ENCODE results near the gene EFHC1. TPM values are rescaled to one million over a fixed set of nuclear protein-coding genes. Genes with fewer than 3 reads are reported as not detected.
A peak's percentile ranks its signal among the peaks of the same experiment; 100 is the strongest.

The EFHC1 gene
- total and polyA plus RNA-seq, 2 of the 13 experiments (the other 11 are each of a cell fraction or from before 2014, with no cell fraction given), result 23.4 to 29.5 TPM

GRCh38 chr6:52419809-52420667 lies at the start of gene EFHC1 (continued):
- TF ChIP-seq ASH2L (IDR thresholded peaks at IDR 0.05; ENCODE audit: insufficient read length, low read depth, low read length) (no peak), ZFP82 (CRISPR knock-in tag; IDR thresholded peaks at IDR 0.05; ENCODE audit: borderline replicate concordance) (no peak; the same call in 1 of the 2 replicates), ZNF30 (CRISPR knock-in tag; IDR thresholded peaks at IDR 0.05) (no peak), ZNF136 (CRISPR knock-in tag; IDR thresholded peaks at IDR 0.05; ENCODE audit: low read depth) (no peak), ZNF850 (CRISPR knock-in tag; conservative IDR thresholded peaks at IDR 0.05) (no peak), ZNF557 (CRISPR knock-in tag; IDR thresholded peaks at IDR 0.05) (peak; percentile 48; the same call in 1 of the 2 replicates), CREM (IDR thresholded peaks at IDR 0.05) (peak; percentile 46; the same call in 1 of the 2 replicates), CREM (CRISPR knock-in tag; IDR thresholded peaks at IDR 0.05) (no peak), ZNF232 (CRISPR knock-in tag; IDR thresholded peaks at IDR 0.05; ENCODE audit: borderline replicate concordance) (peak; percentile 85; the same call in 1 of the 2 replicates), CBX5 (CRISPR knock-in tag; IDR thresholded peaks at IDR 0.05; ENCODE audit: borderline replicate concordance) (peak; percentile 74; the same call in 1 of the 2 replicates), ZNF180 (CRISPR knock-in tag; IDR thresholded peaks at IDR 0.05; ENCODE audit: borderline replicate concordance, low read depth) (0 out of 2 replicates have a peak, but pooled peaks have one; percentile 36), SP2 (CRISPR knock-in tag; IDR thresholded peaks at IDR 0.05) (peak; percentile 64), ZNF777 (CRISPR knock-in tag; IDR thresholded peaks at IDR 0.05) (no peak), ZNF318 (CRISPR knock-in tag; IDR thresholded peaks at IDR 0.05) (peak; percentile 75; the same call in 1 of the 2 replicates), KDM3A (CRISPR knock-in tag; IDR thresholded peaks at IDR 0.05; ENCODE audit: low read depth) (peak; percentile 76)
- TF ChIP-seq, protein P1, sequence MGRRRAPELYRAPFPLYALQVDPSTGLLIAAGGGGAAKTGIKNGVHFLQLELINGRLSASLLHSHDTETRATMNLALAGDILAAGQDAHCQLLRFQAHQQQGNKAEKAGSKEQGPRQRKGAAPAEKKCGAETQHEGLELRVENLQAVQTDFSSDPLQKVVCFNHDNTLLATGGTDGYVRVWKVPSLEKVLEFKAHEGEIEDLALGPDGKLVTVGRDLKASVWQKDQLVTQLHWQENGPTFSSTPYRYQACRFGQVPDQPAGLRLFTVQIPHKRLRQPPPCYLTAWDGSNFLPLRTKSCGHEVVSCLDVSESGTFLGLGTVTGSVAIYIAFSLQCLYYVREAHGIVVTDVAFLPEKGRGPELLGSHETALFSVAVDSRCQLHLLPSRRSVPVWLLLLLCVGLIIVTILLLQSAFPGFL (CRISPR knock-in tag; IDR thresholded peaks at IDR 0.05), result no peak
- TF ChIP-seq, protein P2, sequence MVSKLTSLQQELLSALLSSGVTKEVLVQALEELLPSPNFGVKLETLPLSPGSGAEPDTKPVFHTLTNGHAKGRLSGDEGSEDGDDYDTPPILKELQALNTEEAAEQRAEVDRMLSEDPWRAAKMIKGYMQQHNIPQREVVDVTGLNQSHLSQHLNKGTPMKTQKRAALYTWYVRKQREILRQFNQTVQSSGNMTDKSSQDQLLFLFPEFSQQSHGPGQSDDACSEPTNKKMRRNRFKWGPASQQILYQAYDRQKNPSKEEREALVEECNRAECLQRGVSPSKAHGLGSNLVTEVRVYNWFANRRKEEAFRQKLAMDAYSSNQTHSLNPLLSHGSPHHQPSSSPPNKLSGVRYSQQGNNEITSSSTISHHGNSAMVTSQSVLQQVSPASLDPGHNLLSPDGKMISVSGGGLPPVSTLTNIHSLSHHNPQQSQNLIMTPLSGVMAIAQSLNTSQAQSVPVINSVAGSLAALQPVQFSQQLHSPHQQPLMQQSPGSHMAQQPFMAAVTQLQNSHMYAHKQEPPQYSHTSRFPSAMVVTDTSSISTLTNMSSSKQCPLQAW (CRISPR knock-in tag; IDR thresholded peaks at IDR 0.05), result peak; percentile 95
